SK-N-MC (cell line): Measurements from ENCODE around the gene ECE1.

Experiments used
- DNase-seq: peaks from one replicate; pipeline ENCODE4 v3.0.0-alpha.2; 2011; ENCODE audit warnings: low read depth, low spot score
- H3K27ac ChIP-seq: fragments of 200-600 bp; sonication (generic); 2 replicates; pipeline ENCODE4 v1.5.1; 2016; ENCODE audit warnings: mixed run types
- H3K36me3 ChIP-seq: fragments of 200-600 bp; sonication (generic); 2 replicates; pipeline ENCODE4 v1.6.1; 2017; ENCODE audit warnings: antibody characterized with exemption, low read length, mixed read lengths; ENCODE audit not compliant: insufficient read depth
- H3K4me3 ChIP-seq: fragments of 200-600 bp; sonication (generic); 2 replicates; pipeline ENCODE4 v1.5.1; 2016
- H3K9ac ChIP-seq: fragments of 200-600 bp; sonication (generic); 2 replicates; pipeline ENCODE4 v1.8.0; 2017; ENCODE audit warnings: mixed run types, mixed read lengths; ENCODE audit not compliant: insufficient read length
- H3K9me3 ChIP-seq: fragments of 200-600 bp; sonication (generic); 2 replicates; pipeline ENCODE4 v1.6.1; 2017; ENCODE audit warnings: low read depth, mild to moderate bottlenecking, antibody characterized with exemption, low read length, moderate library complexity, mixed read lengths
- EZH2 ChIP-seq: fragments of 200-600 bp; sonication (generic); IDR thresholded peaks from one replicate; pipeline ENCODE4 v1.6.1; 2017; ENCODE audit warnings: antibody characterized with exemption
- FOXP2 ChIP-seq: optimal IDR thresholded peaks from 2 replicates; pipeline ENCODE3; 2011; ENCODE audit warnings: mild to moderate bottlenecking, moderate library complexity; ENCODE audit not compliant: insufficient read depth; ENCODE audit errors: extremely low read length, control extremely low read depth
- POLR2AphosphoS5 ChIP-seq: IDR thresholded peaks from 2 replicates; pipeline ENCODE4 v1.6.1; 2012; ENCODE audit warnings: mild to moderate bottlenecking, low read depth, low read length, borderline replicate concordance

Gene ECE1

DNA sequence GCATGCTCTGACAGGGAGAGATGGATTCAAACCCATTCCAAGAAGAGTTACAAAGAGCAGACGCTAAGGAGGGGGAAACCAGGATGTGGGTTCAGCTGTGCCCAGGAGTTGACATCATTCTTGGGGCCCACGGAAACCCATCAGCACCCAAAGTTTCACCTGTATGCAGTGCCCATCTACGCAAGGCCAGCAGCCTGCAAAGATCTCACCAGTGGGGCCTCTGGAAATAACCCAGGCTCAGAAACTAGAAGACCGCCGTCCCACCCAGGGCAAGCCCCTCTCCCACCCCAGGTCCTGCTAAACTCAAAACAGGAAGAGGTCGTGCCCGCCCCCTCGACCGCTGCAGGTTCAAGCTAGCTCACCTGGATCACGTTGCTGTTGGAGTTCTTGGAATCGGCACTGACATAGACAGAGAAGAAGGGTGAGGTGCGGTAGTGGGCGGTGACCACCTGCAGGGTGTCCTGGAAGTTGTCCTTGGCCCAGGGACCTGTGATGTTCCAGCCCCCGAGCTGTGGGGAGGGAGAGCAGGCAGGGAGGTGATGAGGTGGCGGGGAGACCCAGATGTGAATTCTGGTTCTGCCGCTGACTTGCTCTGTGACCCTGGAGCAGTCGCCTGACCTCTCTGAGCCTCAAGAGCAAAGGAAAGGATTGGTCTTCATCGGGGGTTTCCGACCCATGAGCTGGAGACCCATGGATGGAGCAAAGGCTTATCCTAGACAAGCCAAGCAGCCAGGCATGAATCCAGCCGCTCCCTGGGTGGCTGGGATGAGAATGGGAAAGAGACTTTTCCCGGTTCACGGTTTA lies 31.7 kb downstream of the ECE1 start:
- Histone ChIP-seq H3K9me3 (no peaks in the 10 kb centered on the region), H3K4me3 (no peak overlapping the region), H3K36me3 (no peaks in the 10 kb centered on the region; the same call in 1 of the 2 replicates), H3K9ac (no peak overlapping the region), H3K27ac (no peak overlapping the region)
- no peak for TF ChIP-seq EZH2
- no peak for TF ChIP-seq FOXP2
- no peak for TF ChIP-seq POLR2AphosphoS5
- DNase-seq, result no peak

GRCh38 chr1:21257431-21258135 lies 32.7 kb downstream of the ECE1 start:
- Histone ChIP-seq H3K36me3 (no peaks in the 10 kb centered on the region; the same call in 1 of the 2 replicates), H3K27ac (no peak overlapping the region), H3K9ac (no peak overlapping the region), H3K9me3 (no peaks in the 10 kb centered on the region), H3K4me3 (no peak overlapping the region)
- no peak for TF ChIP-seq EZH2
- TF ChIP-seq POLR2AphosphoS5, result no peak
- DNase-seq, result no peak

DNA sequence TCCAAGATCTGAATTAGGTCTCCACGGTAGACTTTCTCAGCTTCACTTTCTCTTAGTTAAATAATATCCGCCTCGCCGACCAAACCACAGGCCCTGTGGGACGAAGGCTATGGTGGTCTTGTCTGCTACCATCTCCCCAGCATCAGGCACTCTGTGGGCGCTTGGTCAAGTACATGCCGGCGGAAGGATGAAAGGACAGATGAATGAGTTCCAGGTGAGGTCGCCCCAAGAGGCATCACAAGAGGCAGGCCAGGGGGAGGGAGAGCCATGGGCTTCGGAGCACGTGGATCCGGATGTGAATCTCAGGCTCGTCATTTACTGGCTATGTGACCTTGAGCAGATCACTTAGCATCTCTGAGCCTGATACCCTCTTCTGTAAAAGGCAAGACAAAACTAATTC lies 33.5 kb downstream of the ECE1 start:
- Histone ChIP-seq H3K9ac (no peak overlapping the region), H3K9me3 (no peaks in the 10 kb centered on the region), H3K4me3 (no peak overlapping the region), H3K27ac (no peak overlapping the region), H3K36me3 (no peaks in the 10 kb centered on the region; the same call in 1 of the 2 replicates)
- TF ChIP-seq EZH2 (no peak), FOXP2 (no peak), POLR2AphosphoS5 (no peak)
- no peak for DNase-seq

DNA sequence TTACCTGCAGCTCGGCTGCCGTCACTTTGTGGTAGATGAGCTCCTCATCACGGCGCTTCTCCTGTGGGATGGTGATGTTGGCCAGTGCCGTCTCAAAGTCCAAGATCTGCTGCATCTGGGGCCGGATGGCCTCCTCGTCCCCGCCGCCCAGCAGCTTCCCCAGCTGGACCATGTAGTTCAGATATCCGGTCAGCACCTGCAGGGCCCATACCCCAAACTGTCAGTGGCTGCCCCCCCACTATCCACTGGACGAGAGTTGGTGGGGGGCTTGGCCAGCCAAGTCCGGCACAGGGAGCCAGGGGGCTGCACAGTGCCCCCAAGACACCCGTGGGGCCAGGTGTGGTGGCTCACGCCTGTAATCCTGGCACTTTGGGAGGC lies 34.3 kb downstream of the ECE1 start:
- DNase-seq, result no peak
- H3K36me3 ChIP-seq, result no peaks in the 10 kb centered on the region; the same call in 1 of the 2 replicates

GRCh38 chr1:21255284-21255942 lies 34.9 kb downstream of the ECE1 start:
- H3K9ac ChIP-seq, result no peak overlapping the region
- no peak overlapping the region; the same call in 1 of the 2 replicates for H3K27ac ChIP-seq
- no peak overlapping the region for H3K4me3 ChIP-seq
- TF ChIP-seq POLR2AphosphoS5 (no peak), EZH2 (no peak), FOXP2 (no peak)
- no peaks in the 10 kb centered on the region; the same call in 1 of the 2 replicates for H3K36me3 ChIP-seq
- peak; percentile 35 for DNase-seq
- H3K9me3 ChIP-seq, result no peaks in the 10 kb centered on the region

More for the DNA sequence above, 34.3 kb downstream of the ECE1 start:
- Histone ChIP-seq H3K9me3 (no peaks in the 10 kb centered on the region), H3K9ac (no peak overlapping the region), H3K27ac (no peak overlapping the region), H3K4me3 (no peak overlapping the region)
- TF ChIP-seq FOXP2, result no peak
- TF ChIP-seq EZH2, result no peak
- no peak for TF ChIP-seq POLR2AphosphoS5

GRCh38 chr1:21254335-21254951 lies 35.8 kb downstream of the ECE1 start:
- no peaks in the 10 kb centered on the region; the same call in 1 of the 2 replicates for H3K36me3 ChIP-seq
- TF ChIP-seq FOXP2 (peak; percentile 93), EZH2 (no peak), POLR2AphosphoS5 (no peak)
- no peaks in the 10 kb centered on the region for H3K9me3 ChIP-seq
- peak overlapping the region; percentile 27; the same call in 1 of the 2 replicates for H3K4me3 ChIP-seq
- no peak overlapping the region for H3K9ac ChIP-seq
- DNase-seq, result peak; percentile 77
- H3K27ac ChIP-seq, result peak overlapping the region; percentile 92

- H3K27ac ChIP-seq, result no peak overlapping the region
- no peak overlapping the region for H3K4me3 ChIP-seq
- no peak overlapping the region for H3K9ac ChIP-seq
- TF ChIP-seq POLR2AphosphoS5, result no peak
- no peak for TF ChIP-seq EZH2
- no peak for TF ChIP-seq FOXP2
- no peak for DNase-seq
- H3K9me3 ChIP-seq, result no peaks in the 10 kb centered on the region
- no peaks in the 10 kb centered on the region; the same call in 1 of the 2 replicates for H3K36me3 ChIP-seq
Measured at GRCh38 chr1:21251773-21252471, 38.3 kb downstream of the ECE1 start.
